LNCaP clone FGC (cell line): ENCODE measurements around the gene DDX51.
"Not testable (repeated sequence)": the region's sequence is repeated elsewhere in the genome, so short reads cannot be mapped to it uniquely, and the experiment has no call there.

Experiments used
- DNase-seq: peaks from one replicate; pipeline ENCODE4 v3.0.0-alpha.2; 2011; ENCODE audit warnings: low read depth
- H3K4me3 ChIP-seq: 2 replicates; pipeline ENCODE4 v1.5.1; 2011; ENCODE audit warnings: mild to moderate bottlenecking, low read depth, low read length, control low read depth
- TF ChIP-seq, protein P1 (sequence below): IDR thresholded peaks from 2 replicates; pipeline ENCODE4 v1.5.1; 2012; ENCODE audit warnings: mild to moderate bottlenecking; ENCODE audit not compliant: control insufficient read depth, insufficient read depth; ENCODE audit errors: extremely low read depth

DDX51 gene

DNA sequence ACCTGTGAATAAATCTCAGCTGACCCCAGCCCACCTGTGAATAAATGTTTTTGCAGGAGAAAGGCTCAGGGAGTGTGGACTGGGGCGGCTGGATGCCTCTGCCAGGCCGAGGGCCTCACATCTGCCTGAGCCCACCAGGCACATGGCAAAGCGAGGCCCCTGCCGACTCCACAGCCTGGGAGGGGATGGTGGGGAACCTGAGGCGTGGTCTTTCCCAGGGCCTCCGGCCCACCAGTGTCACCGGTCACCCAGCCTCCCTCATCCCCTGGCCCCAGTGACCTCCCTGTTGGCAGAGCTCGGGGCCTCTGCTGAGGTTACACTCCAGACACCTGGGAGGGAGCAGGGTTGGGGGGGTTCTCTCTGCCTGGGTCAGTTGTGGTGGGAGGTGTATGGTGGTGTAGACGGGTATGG is 8.3 kb upstream of the DDX51 start:
- TF ChIP-seq, protein P1, sequence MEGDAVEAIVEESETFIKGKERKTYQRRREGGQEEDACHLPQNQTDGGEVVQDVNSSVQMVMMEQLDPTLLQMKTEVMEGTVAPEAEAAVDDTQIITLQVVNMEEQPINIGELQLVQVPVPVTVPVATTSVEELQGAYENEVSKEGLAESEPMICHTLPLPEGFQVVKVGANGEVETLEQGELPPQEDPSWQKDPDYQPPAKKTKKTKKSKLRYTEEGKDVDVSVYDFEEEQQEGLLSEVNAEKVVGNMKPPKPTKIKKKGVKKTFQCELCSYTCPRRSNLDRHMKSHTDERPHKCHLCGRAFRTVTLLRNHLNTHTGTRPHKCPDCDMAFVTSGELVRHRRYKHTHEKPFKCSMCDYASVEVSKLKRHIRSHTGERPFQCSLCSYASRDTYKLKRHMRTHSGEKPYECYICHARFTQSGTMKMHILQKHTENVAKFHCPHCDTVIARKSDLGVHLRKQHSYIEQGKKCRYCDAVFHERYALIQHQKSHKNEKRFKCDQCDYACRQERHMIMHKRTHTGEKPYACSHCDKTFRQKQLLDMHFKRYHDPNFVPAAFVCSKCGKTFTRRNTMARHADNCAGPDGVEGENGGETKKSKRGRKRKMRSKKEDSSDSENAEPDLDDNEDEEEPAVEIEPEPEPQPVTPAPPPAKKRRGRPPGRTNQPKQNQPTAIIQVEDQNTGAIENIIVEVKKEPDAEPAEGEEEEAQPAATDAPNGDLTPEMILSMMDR, result no peak
- no peak for DNase-seq
- H3K4me3 ChIP-seq, result no peak overlapping the region

DNA sequence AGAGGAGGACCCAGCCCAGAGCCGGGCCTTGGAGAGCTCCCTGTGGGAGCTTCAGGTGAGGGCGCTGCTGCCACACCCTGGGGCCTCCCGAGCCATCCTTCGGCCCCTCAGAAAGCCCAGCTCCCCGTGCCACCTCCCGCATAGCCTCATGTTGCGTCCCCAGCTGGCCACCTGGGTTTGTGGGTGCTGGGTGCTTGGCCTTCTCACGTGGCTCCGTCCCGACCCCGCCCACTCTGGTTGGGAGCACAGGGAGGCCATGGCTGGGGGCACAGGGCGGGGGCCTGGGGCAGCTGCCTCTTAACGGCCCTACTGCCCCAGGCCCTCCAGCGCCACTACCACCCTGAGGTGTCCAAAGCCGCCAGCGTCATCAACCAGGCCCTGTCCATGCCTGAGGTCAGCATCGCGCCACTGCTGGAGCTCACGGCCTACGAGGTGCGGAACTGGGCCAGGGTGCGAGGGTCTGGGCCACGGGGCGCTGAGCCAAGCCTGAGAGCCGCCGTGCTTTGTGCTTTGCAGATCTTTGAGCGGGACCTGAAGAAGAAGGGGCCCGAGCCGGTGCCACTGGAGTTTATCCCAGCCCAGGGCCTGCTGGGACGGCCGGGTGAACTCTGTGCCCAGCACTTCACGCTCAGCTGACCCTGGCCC is 7.8 kb upstream of the DDX51 start:
- DNase-seq, result no peak
- TF ChIP-seq, protein P1, result no peak
- no peak overlapping the region for H3K4me3 ChIP-seq

DNA sequence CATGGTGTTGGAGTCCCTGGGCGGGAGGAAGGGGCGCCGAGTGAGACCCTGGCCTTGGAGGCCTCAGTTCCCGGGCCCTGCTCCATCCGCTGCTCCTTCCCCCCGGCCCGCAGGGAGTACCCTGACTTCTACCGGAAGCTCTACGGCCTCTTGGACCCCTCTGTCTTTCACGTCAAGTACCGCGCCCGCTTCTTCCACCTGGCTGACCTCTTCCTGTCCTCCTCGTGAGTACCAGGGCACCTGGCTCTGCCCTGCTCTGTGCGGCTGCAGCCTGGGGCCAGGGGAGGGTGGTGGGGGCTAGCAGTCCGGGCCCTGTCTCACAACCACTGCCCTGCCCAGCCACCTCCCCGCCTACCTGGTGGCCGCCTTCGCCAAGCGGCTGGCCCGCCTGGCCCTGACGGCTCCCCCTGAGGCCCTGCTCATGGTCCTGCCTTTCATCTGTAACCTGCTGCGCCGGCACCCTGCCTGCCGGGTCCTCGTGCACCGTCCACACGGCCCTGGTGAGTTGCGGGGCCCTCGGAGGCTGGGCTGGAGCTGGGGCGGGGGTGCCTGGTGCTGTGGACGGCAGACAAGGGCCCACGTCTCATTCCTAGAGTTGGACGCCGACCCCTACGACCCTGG is 7.1 kb upstream of the DDX51 start:
- H3K4me3 ChIP-seq, result no peak overlapping the region
- TF ChIP-seq, protein P1, result no peak
- DNase-seq, result no peak

DNA sequence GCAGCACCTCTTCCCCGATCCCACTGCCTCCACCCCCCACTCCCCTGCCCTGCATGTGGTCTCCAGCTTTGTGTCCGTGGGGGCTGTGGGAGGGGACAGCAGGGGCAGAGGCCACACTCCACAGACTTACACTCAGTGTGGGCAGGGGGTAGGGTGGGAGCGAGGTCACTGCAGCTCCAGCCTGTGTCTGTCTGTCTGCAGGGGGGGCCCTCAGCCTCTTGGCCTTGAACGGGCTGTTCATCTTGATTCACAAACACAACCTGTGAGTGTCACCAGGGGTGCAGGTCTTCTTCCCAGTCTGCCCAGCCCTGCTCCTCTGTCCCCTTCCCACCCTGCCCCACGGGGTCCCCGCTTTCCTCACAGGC is 6.6 kb upstream of the DDX51 start:
- H3K4me3 ChIP-seq, result no peak overlapping the region
- TF ChIP-seq, protein P1, result no peak
- no peak for DNase-seq

DNA sequence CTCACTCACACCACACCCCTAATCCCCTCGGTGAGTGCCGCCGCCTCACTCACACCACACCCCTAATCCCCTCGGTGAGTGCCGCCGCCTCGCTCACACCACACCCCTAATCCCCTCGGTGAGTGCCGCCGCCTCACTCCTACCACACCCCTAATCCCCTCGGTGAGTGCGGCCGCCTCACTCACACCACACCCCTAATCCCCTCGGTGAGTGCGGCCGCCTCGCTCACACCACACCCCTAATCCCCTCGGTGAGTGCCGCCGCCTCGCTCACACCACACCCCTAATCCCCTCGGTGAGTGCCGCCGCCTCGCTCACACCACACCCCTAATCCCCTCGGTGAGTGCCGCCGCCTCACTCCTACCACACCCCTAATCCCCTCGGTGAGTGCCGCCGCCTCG is 5.4 kb upstream of the DDX51 start:
- H3K4me3 ChIP-seq, DNase-seq: not testable (repeated sequence)

DNA sequence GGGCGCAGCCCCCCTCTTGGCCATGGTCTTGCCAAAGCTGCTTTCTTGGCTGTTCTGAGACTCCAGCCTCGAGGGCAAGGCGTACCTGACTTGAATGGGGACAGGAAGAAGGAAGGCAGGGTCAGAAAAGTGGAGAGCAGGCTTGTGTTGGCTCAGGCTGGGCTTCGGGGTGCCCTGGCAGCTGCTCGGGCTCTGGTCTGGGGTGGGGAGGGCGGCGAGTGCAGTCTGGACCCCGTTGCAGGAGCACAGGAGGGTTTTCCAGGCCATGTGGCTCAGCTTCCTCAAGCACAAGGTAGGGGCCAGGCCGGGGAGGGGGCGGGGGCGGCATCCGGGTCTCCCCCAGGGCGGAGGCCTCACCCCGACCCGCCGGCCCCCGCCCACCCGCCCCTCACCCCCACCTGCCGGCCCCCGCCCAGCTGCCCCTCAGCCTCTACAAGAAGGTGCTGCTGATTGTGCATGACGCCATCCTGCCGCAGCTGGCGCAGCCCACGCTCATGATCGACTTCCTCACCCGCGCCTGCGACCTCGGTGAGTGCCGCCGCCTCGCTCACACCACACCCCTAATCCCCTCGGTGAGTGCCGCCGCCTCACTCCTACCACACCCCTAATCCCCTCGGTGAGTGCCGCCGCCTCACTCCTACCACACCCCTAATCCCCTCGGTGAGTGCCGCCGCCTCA is 4.4 kb upstream of the DDX51 start:
- TF ChIP-seq, protein P1, result no peak
- DNase-seq, result no peak
- no peak overlapping the region for H3K4me3 ChIP-seq

DNA sequence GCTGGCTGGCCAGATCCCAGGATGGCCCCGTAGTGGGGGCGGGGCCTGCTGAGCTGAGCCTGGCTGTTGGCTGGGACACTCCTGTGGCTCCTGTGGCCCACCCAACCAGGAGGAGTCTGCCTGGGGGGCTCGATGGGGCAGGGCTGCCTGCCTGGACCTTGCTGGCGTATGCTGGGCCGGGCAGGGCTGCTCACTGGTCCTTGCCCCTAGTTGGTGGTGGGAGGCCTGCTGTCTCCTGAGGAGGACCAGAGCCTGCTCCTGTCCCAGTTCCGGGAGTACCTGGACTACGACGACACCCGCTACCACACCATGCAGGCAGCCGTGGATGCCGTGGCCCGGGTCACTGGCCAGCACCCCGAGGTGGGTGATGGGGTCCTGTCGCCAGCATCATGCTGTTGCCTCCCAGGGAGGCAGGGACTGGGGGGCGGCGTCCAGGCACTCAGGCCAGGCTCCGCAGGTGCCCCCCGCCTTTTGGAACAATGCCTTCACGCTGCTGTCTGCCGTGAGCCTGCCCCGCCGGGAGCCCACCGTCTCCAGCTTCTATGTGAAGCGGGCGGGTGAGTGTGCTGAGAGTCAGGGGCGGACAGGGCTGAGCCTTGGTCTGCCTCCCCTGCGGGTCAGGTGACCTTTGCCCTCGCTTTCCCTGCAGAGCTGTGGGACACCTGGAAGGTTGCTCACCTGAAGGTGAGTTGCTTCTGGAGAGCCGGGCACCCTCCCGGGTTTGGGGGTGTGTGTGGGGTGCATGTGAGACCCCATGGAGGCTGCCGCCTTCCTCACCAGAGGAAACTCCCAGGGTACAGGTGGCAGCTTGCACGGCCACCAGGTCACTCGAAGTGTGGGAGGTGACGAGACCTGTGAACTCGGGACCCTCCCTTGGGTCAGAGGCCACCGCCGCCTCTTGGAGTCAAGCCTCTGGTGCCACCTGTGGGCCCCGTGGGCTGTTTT is 3.6 kb upstream of the DDX51 start:
- H3K4me3 ChIP-seq, result no peak overlapping the region
- TF ChIP-seq, protein P1, result no peak
- no peak for DNase-seq
